Epithelial cell of proximal tubule (primary cell): ENCODE results near the gene HOXB3. TPM values are rescaled to one million over a fixed set of nuclear protein-coding genes. Genes with fewer than 3 reads are reported as not detected.

Experiments used
- DNase-seq: peaks from one replicate; pipeline ENCODE4 v3.0.0-alpha.2; 2011; ENCODE audit warnings: low read depth
- H3K4me3 ChIP-seq: 2 replicates; pipeline ENCODE4 v1.5.1; 2011; ENCODE audit warnings: low read depth, mild to moderate bottlenecking, low read length
- CTCF ChIP-seq: conservative IDR thresholded peaks from 2 replicates; pipeline ENCODE4 v1.5.1; 2012; ENCODE audit warnings: low read depth, mild to moderate bottlenecking, low read length
- total RNA-seq: library from RNA; depleted of rRNA; stranded (reverse); fragments of >200 nt; gene quantifications from 2 replicates; pipeline ENCODE4 v1.2.3, GENCODE V29; 2015

HOXB3 gene
- total RNA-seq, 1 donor from 2014 or later = 49.9 TPM

- no peak for TF ChIP-seq CTCF
- DNase-seq = no peak
- H3K4me3 ChIP-seq = no peak overlapping the region
These were observed 69.4 kb downstream of the HOXB3 start for GRCh38 chr17:48520631-48521079.

- H3K4me3 ChIP-seq = no peak overlapping the region
- no peak for TF ChIP-seq CTCF
- DNase-seq = no peak
These were observed 70.6 kb downstream of the HOXB3 start for GRCh38 chr17:48519427-48519826.

- DNase-seq = no peak
- no peak for TF ChIP-seq CTCF
These were observed 72.6 kb downstream of the HOXB3 start for GRCh38 chr17:48517478-48517877.

GRCh38 chr17:48515925-48516900, 73.8 kb downstream of the HOXB3 start:
- TF ChIP-seq CTCF = no peak
- no peak for DNase-seq
- H3K4me3 ChIP-seq = no peak overlapping the region

More at GRCh38 chr17:48517478-48517877, 72.6 kb downstream of the HOXB3 start:
- H3K4me3 ChIP-seq = no peak overlapping the region

GRCh38 chr17:48514477-48514876, 75.6 kb downstream of the HOXB3 start:
- H3K4me3 ChIP-seq = no peak overlapping the region
- DNase-seq = no peak
- no peak for TF ChIP-seq CTCF

GRCh38 chr17:48513666-48514455, 76.2 kb downstream of the HOXB3 start:
- TF ChIP-seq CTCF = no peak
- H3K4me3 ChIP-seq = no peak overlapping the region
- no peak for DNase-seq
